ENCODE results near the gene ABCD2.
A peak's percentile ranks its signal among the peaks of the same experiment; 100 is the strongest.
"Not testable (repeated sequence)": the region's sequence is repeated elsewhere in the genome, so short reads cannot be mapped to it uniquely, and the experiment has no call there.

ABCD2 gene

GRCh38 chr12:39587225-39587624, 32.4 kb downstream of the ABCD2 start:
- Histone ChIP-seq H3K36me3 (ENCODE audit: control insufficient read depth, insufficient read depth, low read length) (no peaks in the 10 kb centered on the region), H3K4me3 (ENCODE audit: extremely low read depth, insufficient read depth, low read length, poor library complexity, severe bottlenecking) (no peak overlapping the region), H3K9me3 (ENCODE audit: control insufficient read depth, low read length) (no peaks in the 10 kb centered on the region), H3K27ac (ENCODE audit: low read depth, low read length, severe bottlenecking) (no peak overlapping the region), H3K4me1 (ENCODE audit: control insufficient read depth, insufficient read depth, low read length, poor library complexity, severe bottlenecking) (no peaks in the 10 kb centered on the region)
- 76% methylated on average over 2 of the region's 3 CpGs; no CpG with 5 or more reads in 1 of the 2 experiments for WGBS, 2 experiments (ENCODE audit: insufficient coverage in 2 of 2)

- Histone ChIP-seq H3K36me3 (ENCODE audit: control insufficient read depth, insufficient read depth, low read length) (no peaks in the 10 kb centered on the region), H3K9me3 (ENCODE audit: control insufficient read depth, low read length) (no peaks in the 10 kb centered on the region), H3K4me3 (ENCODE audit: extremely low read depth, insufficient read depth, low read length, poor library complexity, severe bottlenecking) (no peak overlapping the region), H3K4me1 (ENCODE audit: control insufficient read depth, insufficient read depth, low read length, poor library complexity, severe bottlenecking) (no peaks in the 10 kb centered on the region), H3K27ac (ENCODE audit: low read depth, low read length, severe bottlenecking) (no peak overlapping the region)
- no CpG with 5 or more reads among the region's 1 CpG for WGBS, 2 experiments (ENCODE audit: insufficient coverage in 2 of 2)
Measured at GRCh38 chr12:39586816-39587215, 32.8 kb downstream of the ABCD2 start.

DNA sequence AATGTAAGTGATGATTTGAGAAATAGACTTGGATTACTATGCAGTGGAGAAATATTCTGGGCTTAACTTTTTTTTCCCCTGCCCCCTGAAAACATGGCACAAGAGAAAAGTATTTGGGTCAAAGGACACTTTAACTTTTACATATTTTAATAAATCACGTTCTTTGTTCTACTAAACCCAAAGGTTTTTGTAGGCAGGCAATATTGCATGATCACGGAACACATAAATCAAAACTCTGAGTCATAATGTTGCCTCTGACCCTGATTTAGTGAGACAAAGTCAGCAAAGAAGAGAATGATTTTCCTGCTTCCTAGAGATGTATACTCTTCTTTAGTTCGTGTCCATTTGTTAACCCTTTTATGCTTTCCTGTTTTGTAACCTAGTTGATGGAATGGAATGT, 38.0 kb downstream of the ABCD2 start:
- H3K9me3 ChIP-seq (ENCODE audit: control insufficient read depth, low read length) = no peaks in the 10 kb centered on the region
- H3K36me3 ChIP-seq (ENCODE audit: control insufficient read depth, insufficient read depth, low read length) = no peaks in the 10 kb centered on the region
- H3K4me1 ChIP-seq (ENCODE audit: control insufficient read depth, insufficient read depth, low read length, poor library complexity, severe bottlenecking) = no peaks in the 10 kb centered on the region
- 100% methylated on average over 1 of the region's 3 CpGs; no CpG with 5 or more reads in 1 of the 2 experiments for WGBS, 2 experiments (ENCODE audit: insufficient coverage in 2 of 2)
- H3K27ac ChIP-seq (ENCODE audit: low read depth, low read length, severe bottlenecking) = no peak overlapping the region
- H3K4me3 ChIP-seq (ENCODE audit: extremely low read depth, insufficient read depth, low read length, poor library complexity, severe bottlenecking) = no peak overlapping the region

GRCh38 chr12:39575498-39575875, 44.1 kb downstream of the ABCD2 start:
- Histone ChIP-seq H3K36me3 (ENCODE audit: control insufficient read depth, insufficient read depth, low read length) (no peaks in the 10 kb centered on the region), H3K4me3 (ENCODE audit: extremely low read depth, insufficient read depth, low read length, poor library complexity, severe bottlenecking) (no peak overlapping the region), H3K9me3 (ENCODE audit: control insufficient read depth, low read length) (no peaks in the 10 kb centered on the region), H3K27ac (ENCODE audit: low read depth, low read length, severe bottlenecking) (no peak overlapping the region), H3K4me1 (ENCODE audit: control insufficient read depth, insufficient read depth, low read length, poor library complexity, severe bottlenecking) (no peaks in the 10 kb centered on the region)
- no CpG with 5 or more reads among the region's 1 CpG for WGBS, 2 experiments (ENCODE audit: insufficient coverage in 2 of 2)

DNA sequence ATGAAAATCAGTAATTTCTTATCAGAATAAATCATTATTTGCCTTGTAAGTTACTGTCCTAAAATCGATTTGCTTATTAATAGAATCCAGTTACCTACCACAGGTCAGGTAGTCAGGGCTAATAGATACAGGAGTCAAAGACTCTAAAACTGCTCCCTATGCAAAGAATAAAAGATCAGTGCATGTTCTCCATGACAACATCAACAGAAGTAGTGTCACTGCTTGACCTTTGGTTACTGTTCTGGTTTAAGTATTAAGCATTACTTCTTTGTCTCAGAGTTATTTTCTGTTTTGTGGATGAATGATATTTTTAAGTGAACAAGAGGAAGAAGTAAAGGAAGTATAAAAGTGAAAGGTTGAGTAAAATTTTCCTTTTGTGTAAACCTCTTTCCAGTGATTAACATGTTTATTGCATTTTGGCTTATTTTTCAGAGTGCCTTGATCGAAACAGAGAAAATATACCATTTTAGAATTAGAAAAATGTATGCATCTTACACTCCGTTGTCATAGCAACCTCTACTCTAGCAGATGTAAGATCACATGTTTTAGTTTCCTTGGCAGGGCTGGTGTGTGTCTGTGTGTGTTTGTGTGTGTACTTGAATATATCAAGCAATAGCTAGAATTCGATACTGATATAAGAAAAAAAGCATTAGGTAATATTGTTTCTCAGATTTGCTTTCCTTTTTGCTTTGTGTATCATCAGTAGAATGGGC, 44.7 kb downstream of the ABCD2 start:
- WGBS, 2 experiments (ENCODE audit: insufficient coverage in 2 of 2) = no CpG with 5 or more reads among the region's 4 CpGs
- Histone ChIP-seq H3K4me3 (ENCODE audit: extremely low read depth, insufficient read depth, low read length, poor library complexity, severe bottlenecking) (no peak overlapping the region), H3K27ac (ENCODE audit: low read depth, low read length, severe bottlenecking) (no peak overlapping the region), H3K4me1 (ENCODE audit: control insufficient read depth, insufficient read depth, low read length, poor library complexity, severe bottlenecking) (no peaks in the 10 kb centered on the region), H3K36me3 (ENCODE audit: control insufficient read depth, insufficient read depth, low read length) (no peaks in the 10 kb centered on the region), H3K9me3 (ENCODE audit: control insufficient read depth, low read length) (no peaks in the 10 kb centered on the region)

GRCh38 chr12:39574378-39574777, 45.2 kb downstream of the ABCD2 start:
- Histone ChIP-seq H3K36me3 (ENCODE audit: control insufficient read depth, insufficient read depth, low read length) (no peaks in the 10 kb centered on the region), H3K27ac (ENCODE audit: low read depth, low read length, severe bottlenecking) (no peak overlapping the region)
- WGBS, 2 experiments (ENCODE audit: insufficient coverage in 2 of 2) = no CpG with 5 or more reads among the region's 1 CpG

DNA sequence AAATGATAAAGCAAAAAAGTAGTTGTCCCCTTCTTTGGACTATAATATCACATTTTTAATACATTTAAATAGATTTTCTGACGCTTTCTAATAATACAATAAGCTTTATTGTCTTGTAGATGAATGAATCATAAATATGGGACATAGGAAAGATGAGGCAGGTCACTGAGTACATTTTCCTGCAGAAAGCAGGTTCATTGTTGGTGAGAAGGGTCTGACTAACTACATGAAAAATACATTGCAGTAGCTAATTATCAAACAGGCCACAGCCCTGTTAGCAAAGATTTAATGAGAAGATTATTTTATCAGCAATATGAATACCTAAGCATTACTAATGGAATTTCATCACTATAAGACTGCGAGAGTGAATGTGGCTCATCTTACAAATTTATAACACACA, 45.6 kb downstream of the ABCD2 start:
- H3K4me1 ChIP-seq (ENCODE audit: control insufficient read depth, insufficient read depth, low read length, poor library complexity, severe bottlenecking) = no peaks in the 10 kb centered on the region
- H3K4me3 ChIP-seq (ENCODE audit: extremely low read depth, insufficient read depth, low read length, poor library complexity, severe bottlenecking) = no peak overlapping the region
- H3K27ac ChIP-seq (ENCODE audit: low read depth, low read length, severe bottlenecking) = no peak overlapping the region
- H3K36me3 ChIP-seq (ENCODE audit: control insufficient read depth, insufficient read depth, low read length) = no peaks in the 10 kb centered on the region
- H3K9me3 ChIP-seq (ENCODE audit: control insufficient read depth, low read length) = no peaks in the 10 kb centered on the region
- WGBS, 2 experiments (ENCODE audit: insufficient coverage in 2 of 2) = no CpG with 5 or more reads among the region's 2 CpGs

More at GRCh38 chr12:39574378-39574777, 45.2 kb downstream of the ABCD2 start:
- no peaks in the 10 kb centered on the region for H3K4me1 ChIP-seq (ENCODE audit: control insufficient read depth, insufficient read depth, low read length, poor library complexity, severe bottlenecking)
- H3K4me3 ChIP-seq (ENCODE audit: extremely low read depth, insufficient read depth, low read length, poor library complexity, severe bottlenecking) = no peak overlapping the region
- no peaks in the 10 kb centered on the region for H3K9me3 ChIP-seq (ENCODE audit: control insufficient read depth, low read length)

DNA sequence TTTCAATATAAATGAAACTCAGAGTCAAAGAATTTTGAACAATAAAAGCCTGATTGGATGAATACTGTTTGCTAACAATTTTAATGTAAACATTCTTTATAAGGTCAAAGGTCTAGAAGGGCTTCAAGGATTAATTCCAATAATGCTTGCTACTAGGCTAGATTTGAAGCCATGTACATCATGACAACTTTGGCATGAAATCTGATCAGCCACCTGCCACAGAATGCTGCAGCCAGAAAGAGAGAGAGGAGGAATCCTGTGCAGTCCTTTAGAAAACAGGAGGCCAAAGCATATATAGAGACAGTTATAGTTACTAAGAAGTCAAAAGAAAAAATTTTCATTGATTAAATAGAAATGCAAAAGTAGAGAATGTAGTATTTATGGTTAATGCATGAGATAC, 47.1 kb downstream of the ABCD2 start:
- no peak overlapping the region for H3K27ac ChIP-seq (ENCODE audit: low read depth, low read length, severe bottlenecking)
- no peak overlapping the region for H3K4me3 ChIP-seq (ENCODE audit: extremely low read depth, insufficient read depth, low read length, poor library complexity, severe bottlenecking)
- no peaks in the 10 kb centered on the region for H3K9me3 ChIP-seq (ENCODE audit: control insufficient read depth, low read length)
- no peaks in the 10 kb centered on the region for H3K36me3 ChIP-seq (ENCODE audit: control insufficient read depth, insufficient read depth, low read length)
- no peaks in the 10 kb centered on the region for H3K4me1 ChIP-seq (ENCODE audit: control insufficient read depth, insufficient read depth, low read length, poor library complexity, severe bottlenecking)

DNA sequence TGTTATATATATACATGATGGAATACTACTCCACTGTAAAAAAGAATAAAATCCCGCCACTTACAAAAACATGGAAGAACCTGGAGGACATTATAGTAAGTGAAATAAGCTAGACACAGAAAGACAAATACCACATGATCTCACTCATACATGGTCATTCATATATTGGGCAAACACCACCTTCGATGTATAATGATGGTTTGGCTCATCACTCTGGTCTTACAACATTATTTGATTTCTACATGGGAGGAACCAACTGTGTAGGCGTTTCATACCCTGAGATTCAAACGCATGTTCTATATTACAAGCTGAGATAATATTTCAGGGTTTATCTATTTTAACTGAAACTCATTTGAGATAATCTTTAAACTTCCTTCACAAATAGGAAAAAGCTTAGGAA, 48.3 kb downstream of the ABCD2 start:
- H3K36me3 ChIP-seq (ENCODE audit: control insufficient read depth, insufficient read depth, low read length) = no peaks in the 10 kb centered on the region
- no peak overlapping the region for H3K4me3 ChIP-seq (ENCODE audit: extremely low read depth, insufficient read depth, low read length, poor library complexity, severe bottlenecking)
- WGBS, 2 experiments (ENCODE audit: insufficient coverage in 2 of 2) = 92% methylated on average over 2 of the region's 4 CpGs; no CpG with 5 or more reads in 1 of the 2 experiments
- no peaks in the 10 kb centered on the region for H3K9me3 ChIP-seq (ENCODE audit: control insufficient read depth, low read length)
- H3K4me1 ChIP-seq (ENCODE audit: control insufficient read depth, insufficient read depth, low read length, poor library complexity, severe bottlenecking) = no peaks in the 10 kb centered on the region
- H3K27ac ChIP-seq (ENCODE audit: low read depth, low read length, severe bottlenecking) = no peak overlapping the region

DNA sequence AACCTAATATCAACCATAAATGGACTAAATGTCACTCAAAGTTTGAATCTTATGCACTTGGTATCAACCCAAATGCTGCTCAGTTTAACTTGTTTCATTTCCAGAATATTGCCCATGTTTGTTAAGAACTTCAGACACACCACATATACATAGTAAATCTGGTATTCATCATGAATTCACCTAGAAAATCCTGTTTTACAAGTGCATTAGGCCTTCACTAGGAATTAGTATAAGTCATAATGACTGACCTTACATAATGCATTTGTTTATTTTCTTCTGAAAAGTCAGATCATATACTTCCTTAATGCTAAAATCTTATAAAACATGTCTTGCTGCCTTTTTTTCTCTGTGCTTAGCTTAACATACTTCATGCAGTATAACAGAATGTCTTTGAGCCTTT, 66.1 kb downstream of the ABCD2 start:
- peaks cover 5% of the 10 kb centered on the region for H3K9me3 ChIP-seq (ENCODE audit: control insufficient read depth, low read length)
- H3K27ac ChIP-seq (ENCODE audit: low read depth, low read length, severe bottlenecking) = no peak overlapping the region
- no peaks in the 10 kb centered on the region for H3K4me1 ChIP-seq (ENCODE audit: control insufficient read depth, insufficient read depth, low read length, poor library complexity, severe bottlenecking)
- no peak overlapping the region for H3K4me3 ChIP-seq (ENCODE audit: extremely low read depth, insufficient read depth, low read length, poor library complexity, severe bottlenecking)
- H3K36me3 ChIP-seq (ENCODE audit: control insufficient read depth, insufficient read depth, low read length) = no peaks in the 10 kb centered on the region

- 78 to 86% methylated on average over 1 to 2 of the region's 2 CpGs for WGBS, 2 experiments (ENCODE audit: insufficient coverage in 2 of 2)
- H3K36me3 ChIP-seq (ENCODE audit: control insufficient read depth, insufficient read depth, low read length); H3K4me1 ChIP-seq (ENCODE audit: control insufficient read depth, insufficient read depth, low read length, poor library complexity, severe bottlenecking); H3K4me3 ChIP-seq (ENCODE audit: extremely low read depth, insufficient read depth, low read length, poor library complexity, severe bottlenecking); H3K9me3 ChIP-seq (ENCODE audit: control insufficient read depth, low read length): not testable (repeated sequence)
- peak overlapping the region; percentile 25 for H3K27ac ChIP-seq (ENCODE audit: low read depth, low read length, severe bottlenecking)
Measured at GRCh38 chr12:39544211-39544610, 75.4 kb downstream of the ABCD2 start.
